Measurements from ENCODE around the gene IL34. TPM values are rescaled to one million over a fixed set of nuclear protein-coding genes. Genes with fewer than 3 reads are reported as not detected.

Gene IL34
- total and polyA plus RNA-seq, 2 of the 13 experiments (the other 11 are each of a cell fraction or from before 2014, with no cell fraction given): 1.2 to 1.3 TPM

DNA sequence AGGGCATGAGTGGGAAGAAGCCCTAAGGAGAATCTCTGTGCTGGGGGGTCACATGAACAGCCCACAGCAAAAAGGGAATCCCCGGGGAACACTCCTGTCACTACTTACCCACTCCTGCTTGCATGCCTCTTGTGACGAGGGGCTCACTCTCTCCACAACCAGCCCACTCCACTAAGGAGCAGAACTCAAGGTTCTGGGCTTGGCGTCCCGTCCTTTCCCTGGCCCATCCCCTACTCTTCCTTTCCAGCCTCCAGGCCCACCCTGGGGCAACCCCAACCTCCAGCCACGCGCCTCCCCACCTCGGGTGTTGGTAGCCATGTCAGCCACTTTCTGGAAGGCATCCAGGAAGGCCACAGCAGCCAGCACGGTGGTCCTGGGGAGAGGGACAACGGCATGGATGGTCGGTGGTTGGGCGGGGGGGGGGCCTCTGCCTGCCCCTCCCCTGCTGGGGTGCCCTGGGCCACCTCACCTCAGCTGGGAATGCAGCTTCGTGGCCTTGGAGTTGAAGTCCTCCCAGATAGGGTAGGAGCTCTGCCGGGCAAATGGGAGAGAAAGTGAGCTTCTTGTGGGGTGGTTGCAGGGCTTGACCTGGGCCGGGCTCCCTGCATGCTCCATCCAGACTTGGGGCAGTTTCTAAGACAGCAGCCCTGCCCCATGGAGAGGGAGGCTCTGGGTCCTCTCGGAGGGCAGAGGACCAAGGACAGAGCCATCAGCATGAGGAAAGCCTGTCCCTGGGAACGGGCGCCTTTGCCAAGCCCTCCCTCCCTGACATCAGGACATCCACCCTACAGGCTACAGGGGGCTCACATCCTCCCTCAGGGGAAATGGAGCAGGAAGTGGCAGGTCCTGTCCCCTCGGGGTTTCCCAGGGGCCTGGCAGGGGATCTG, 34.4 kb downstream of the IL34 start (continued):
- no peak; the same call in 1 of the 2 replicates for TF ChIP-seq MEIS1 (CRISPR knock-in tag; IDR thresholded peaks at IDR 0.05; ENCODE audit: borderline replicate concordance)
- TF ChIP-seq ZNF468 (CRISPR knock-in tag; IDR thresholded peaks at IDR 0.05): no peak
- no peak for TF ChIP-seq SP140L (CRISPR knock-in tag; IDR thresholded peaks at IDR 0.05; ENCODE audit: borderline replicate concordance)
- peak; percentile 28 for TF ChIP-seq RBM39 (IDR thresholded peaks at IDR 0.05; ENCODE audit: low read depth, low read length, poor library complexity, severe bottlenecking)
- 0 out of 2 replicates have a peak, but pooled peaks have one; percentile 51 for TF ChIP-seq EED (CRISPR knock-in tag; IDR thresholded peaks at IDR 0.05)
- TF ChIP-seq ZNF232 (CRISPR knock-in tag; IDR thresholded peaks at IDR 0.05; ENCODE audit: borderline replicate concordance): no peak
- TF ChIP-seq POLR2A (IDR thresholded peaks at IDR 0.05; ENCODE audit: insufficient read depth in 1 of 2, low read depth in 2 of 2, low read length in 2 of 2): 0 out of 4 replicates have a peak, but pooled peaks of 1 of the 2 experiments have one; percentile 14
- TF ChIP-seq, protein P1, sequence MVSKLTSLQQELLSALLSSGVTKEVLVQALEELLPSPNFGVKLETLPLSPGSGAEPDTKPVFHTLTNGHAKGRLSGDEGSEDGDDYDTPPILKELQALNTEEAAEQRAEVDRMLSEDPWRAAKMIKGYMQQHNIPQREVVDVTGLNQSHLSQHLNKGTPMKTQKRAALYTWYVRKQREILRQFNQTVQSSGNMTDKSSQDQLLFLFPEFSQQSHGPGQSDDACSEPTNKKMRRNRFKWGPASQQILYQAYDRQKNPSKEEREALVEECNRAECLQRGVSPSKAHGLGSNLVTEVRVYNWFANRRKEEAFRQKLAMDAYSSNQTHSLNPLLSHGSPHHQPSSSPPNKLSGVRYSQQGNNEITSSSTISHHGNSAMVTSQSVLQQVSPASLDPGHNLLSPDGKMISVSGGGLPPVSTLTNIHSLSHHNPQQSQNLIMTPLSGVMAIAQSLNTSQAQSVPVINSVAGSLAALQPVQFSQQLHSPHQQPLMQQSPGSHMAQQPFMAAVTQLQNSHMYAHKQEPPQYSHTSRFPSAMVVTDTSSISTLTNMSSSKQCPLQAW (CRISPR knock-in tag; IDR thresholded peaks at IDR 0.05): peak; percentile 22; the same call in 1 of the 2 replicates
- peak; percentile 65; the same call in 1 of the 2 replicates for TF ChIP-seq PAX8 (CRISPR knock-in tag; IDR thresholded peaks at IDR 0.05; ENCODE audit: borderline replicate concordance)
- TF ChIP-seq, protein P2, sequence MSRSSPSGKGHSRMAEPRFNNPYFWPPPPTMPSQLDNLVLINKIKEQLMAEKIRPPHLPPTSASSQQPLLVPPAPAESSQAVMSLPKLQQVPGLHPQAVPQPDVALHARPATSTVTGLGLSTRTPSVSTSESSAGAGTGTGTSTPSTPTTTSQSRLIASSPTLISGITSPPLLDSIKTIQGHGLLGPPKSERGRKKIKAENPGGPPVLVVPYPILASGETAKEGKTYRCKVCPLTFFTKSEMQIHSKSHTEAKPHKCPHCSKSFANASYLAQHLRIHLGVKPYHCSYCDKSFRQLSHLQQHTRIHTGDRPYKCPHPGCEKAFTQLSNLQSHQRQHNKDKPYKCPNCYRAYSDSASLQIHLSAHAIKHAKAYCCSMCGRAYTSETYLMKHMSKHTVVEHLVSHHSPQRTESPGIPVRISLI (CRISPR knock-in tag; IDR thresholded peaks at IDR 0.05; ENCODE audit: borderline replicate concordance): 0 out of 2 replicates have a peak, but pooled peaks have one; percentile 5
- TF ChIP-seq, protein P3, sequence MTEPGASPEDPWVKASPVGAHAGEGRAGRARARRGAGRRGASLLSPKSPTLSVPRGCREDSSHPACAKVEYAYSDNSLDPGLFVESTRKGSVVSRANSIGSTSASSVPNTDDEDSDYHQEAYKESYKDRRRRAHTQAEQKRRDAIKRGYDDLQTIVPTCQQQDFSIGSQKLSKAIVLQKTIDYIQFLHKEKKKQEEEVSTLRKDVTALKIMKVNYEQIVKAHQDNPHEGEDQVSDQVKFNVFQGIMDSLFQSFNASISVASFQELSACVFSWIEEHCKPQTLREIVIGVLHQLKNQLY (CRISPR knock-in tag; IDR thresholded peaks at IDR 0.05): no peak
- TF ChIP-seq ZNF572 (CRISPR knock-in tag; IDR thresholded peaks at IDR 0.05): 0 out of 2 replicates have a peak, but pooled peaks have one; percentile 66
- TF ChIP-seq PCBP1 (IDR thresholded peaks at IDR 0.05; ENCODE audit: borderline replicate concordance, low read depth, low read length): peak; percentile 58; the same call in 1 of the 2 replicates
- 0 out of 2 replicates have a peak, but pooled peaks have one; percentile 12 for TF ChIP-seq CAMTA2 (CRISPR knock-in tag; IDR thresholded peaks at IDR 0.05; ENCODE audit: borderline replicate concordance)
- TF ChIP-seq, protein P4, sequence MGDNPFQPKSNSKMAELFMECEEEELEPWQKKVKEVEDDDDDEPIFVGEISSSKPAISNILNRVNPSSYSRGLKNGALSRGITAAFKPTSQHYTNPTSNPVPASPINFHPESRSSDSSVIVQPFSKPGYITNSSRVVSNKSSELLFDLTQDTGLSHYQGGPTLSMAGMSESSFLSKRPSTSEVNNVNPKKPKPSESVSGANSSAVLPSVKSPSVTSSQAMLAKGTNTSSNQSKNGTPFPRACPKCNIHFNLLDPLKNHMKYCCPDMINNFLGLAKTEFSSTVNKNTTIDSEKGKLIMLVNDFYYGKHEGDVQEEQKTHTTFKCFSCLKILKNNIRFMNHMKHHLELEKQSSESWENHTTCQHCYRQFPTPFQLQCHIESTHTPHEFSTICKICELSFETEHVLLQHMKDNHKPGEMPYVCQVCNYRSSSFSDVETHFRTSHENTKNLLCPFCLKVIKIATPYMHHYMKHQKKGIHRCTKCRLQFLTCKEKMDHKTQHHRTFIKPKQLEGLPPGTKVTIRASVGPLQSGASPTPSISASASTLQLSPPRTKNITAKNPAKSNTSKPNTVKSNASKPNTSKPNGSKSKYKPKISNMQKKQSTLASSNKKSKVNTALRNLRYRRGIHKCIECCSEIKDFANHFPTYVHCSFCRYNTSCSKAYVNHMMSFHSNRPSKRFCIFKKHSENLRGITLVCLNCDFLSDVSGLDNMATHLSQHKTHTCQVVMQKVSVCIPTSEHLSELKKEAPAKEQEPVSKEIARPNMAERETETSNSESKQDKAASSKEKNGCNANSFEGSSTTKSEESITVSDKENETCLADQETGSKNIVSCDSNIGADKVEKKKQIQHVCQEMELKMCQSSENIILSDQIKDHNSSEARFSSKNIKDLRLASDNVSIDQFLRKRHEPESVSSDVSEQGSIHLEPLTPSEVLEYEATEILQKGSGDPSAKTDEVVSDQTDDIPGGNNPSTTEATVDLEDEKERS (CRISPR knock-in tag; IDR thresholded peaks at IDR 0.05): 0 out of 2 replicates have a peak, but pooled peaks have one; percentile 36
- TF ChIP-seq ZNF761 (CRISPR knock-in tag; conservative IDR thresholded peaks at IDR 0.05): no peak
- no peak for TF ChIP-seq NCOA1 (CRISPR knock-in tag; IDR thresholded peaks at IDR 0.05)
- TF ChIP-seq, protein P5, sequence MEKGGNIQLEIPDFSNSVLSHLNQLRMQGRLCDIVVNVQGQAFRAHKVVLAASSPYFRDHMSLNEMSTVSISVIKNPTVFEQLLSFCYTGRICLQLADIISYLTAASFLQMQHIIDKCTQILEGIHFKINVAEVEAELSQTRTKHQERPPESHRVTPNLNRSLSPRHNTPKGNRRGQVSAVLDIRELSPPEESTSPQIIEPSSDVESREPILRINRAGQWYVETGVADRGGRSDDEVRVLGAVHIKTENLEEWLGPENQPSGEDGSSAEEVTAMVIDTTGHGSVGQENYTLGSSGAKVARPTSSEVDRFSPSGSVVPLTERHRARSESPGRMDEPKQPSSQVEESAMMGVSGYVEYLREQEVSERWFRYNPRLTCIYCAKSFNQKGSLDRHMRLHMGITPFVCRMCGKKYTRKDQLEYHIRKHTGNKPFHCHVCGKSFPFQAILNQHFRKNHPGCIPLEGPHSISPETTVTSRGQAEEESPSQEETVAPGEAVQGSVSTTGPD (CRISPR knock-in tag; IDR thresholded peaks at IDR 0.05): no peak
- no peak for TF ChIP-seq RFX5 (IDR thresholded peaks at IDR 0.05; ENCODE audit: low read depth, low read length)
